HG03095 (cell line): ENCODE data around the gene MACROD1.

ENCODE experiments used
- ATAC-seq: cut with Tn5 transposase; IDR thresholded peaks from one replicate; pipeline ENCODE4 v1.9.1; 2021; ENCODE audit warnings: moderate library complexity; ENCODE audit not compliant: unreplicated experiment

Gene MACROD1

GRCh38 chr11:64078905-64079304 lies 87.0 kb downstream of the MACROD1 start:
- no peak for ATAC-seq

DNA sequence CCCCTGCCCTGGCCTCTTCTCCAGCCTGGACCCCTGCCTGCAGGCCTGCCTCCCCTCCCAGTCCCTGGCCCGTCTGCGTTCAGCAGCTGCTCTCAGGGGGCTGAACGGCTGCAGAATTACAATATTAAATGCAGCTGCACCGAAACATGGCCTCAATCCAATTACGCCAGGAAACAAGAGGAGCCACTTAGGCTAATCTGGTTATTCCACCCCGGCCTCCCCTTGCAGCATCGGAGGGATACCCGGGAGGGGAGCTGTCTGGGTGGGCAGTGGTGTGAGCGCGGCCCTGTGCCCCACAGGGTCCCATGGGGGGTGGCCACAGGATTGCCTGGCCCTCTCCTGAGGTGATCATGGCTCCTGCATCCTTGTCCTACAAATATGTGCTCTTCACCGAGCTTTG lies 87.6 kb downstream of the MACROD1 start:
- no peak for ATAC-seq

GRCh38 chr11:64077607-64078006 lies 88.3 kb downstream of the MACROD1 start:
- no peak for ATAC-seq

GRCh38 chr11:64076758-64077157 lies 89.2 kb downstream of the MACROD1 start:
- no peak for ATAC-seq

DNA sequence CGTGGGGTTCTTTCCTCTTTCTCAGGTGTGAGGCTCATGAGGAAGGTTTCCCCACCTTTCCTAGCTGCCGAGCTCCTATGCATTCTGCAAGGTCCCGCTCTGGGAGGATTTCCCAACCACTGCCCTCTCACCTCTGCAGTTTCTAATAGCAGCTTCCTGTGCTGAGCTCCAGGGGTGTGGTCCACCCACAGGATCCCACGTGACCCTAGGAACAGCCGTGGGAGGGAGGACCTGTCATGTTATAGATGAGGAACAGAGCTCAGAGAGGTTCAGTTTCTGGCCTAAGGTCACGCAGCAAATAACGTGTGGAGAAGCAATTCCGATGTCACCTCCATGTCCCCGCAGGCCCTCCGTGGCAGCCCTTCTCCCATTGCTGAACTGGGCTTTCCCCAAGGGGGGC lies 91.7 kb downstream of the MACROD1 start:
- ATAC-seq = no peak

DNA sequence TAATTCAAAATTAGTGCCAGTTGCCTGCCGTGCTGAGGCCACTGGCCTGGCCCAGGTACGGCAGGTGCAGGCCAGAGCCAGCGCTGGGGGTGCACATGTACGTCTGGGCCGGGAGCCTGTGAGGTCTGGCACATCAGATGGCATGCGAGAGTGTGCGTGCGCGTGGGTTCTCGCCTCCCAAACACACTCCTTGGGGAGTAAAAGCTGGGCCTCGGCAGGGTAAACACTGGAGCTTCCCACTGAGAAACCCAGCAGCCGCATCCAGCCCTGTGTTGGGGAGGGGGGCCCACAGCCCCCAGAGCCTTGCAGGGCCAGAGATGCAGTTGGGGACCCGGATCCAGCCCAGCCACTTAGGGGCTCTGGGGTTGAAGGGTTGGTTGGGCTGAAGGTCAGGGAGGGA lies 92.4 kb downstream of the MACROD1 start:
- no peak for ATAC-seq

DNA sequence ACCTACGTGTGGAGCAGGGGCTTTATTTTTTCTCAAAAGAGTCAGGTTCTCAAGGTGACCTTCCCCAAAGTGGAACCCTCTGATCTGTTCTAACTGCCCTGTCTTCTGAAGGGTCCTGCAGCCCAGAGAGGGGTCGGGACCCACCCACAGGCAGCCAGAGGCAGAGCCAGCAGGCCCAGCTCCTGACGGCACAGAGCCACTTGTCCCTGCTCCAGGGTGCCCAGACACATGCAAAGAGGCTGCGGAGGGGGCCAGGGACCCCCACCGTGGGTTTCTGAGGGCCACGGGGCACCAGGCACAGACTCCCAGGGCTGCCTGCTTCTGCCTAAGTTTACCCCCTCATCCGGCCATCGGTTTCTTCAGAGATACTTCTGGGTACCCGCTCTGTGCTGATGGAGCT lies 93.0 kb downstream of the MACROD1 start:
- ATAC-seq = no peak

DNA sequence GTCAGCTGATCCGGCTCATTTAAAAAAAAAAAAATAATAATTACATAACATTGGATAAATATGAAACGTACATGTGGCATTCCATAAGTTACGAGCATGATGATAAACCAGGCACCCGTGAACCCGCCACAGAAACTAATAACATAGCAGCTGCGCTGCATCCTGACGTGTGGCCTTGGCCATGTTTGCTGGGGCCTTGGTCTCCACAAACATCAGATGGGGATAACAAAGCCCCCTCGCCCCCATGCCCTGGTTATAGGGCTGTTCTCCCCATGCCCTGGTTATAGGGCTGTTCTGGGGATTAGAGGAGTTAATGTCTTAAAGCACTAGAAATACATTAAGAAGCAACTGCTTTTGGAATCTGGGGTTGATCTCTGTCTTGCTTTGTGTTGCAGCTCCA lies 93.5 kb downstream of the MACROD1 start:
- no peak for ATAC-seq

DNA sequence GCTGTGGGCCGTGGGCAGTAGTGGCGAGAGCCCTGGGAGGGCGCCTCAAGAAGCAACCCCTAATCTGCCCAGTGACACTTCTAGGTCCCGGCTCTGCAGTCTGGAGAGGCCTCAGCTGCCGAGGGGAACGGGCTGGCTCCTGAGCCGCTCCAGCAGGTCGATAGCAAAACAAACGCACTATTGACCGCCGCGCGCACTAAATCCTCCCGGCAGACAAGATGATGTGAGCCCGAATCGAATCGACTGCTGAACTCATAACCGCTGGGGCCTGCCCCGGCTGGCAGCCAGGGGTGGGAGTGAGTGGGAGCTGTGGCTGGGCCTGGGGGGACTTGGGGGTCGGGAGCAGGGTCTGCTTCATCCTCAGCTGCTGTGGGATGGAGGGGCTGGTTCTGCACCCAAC lies 94.1 kb downstream of the MACROD1 start:
- ATAC-seq = no peak

GRCh38 chr11:64070314-64070681 lies 95.6 kb downstream of the MACROD1 start:
- ATAC-seq = no peak

DNA sequence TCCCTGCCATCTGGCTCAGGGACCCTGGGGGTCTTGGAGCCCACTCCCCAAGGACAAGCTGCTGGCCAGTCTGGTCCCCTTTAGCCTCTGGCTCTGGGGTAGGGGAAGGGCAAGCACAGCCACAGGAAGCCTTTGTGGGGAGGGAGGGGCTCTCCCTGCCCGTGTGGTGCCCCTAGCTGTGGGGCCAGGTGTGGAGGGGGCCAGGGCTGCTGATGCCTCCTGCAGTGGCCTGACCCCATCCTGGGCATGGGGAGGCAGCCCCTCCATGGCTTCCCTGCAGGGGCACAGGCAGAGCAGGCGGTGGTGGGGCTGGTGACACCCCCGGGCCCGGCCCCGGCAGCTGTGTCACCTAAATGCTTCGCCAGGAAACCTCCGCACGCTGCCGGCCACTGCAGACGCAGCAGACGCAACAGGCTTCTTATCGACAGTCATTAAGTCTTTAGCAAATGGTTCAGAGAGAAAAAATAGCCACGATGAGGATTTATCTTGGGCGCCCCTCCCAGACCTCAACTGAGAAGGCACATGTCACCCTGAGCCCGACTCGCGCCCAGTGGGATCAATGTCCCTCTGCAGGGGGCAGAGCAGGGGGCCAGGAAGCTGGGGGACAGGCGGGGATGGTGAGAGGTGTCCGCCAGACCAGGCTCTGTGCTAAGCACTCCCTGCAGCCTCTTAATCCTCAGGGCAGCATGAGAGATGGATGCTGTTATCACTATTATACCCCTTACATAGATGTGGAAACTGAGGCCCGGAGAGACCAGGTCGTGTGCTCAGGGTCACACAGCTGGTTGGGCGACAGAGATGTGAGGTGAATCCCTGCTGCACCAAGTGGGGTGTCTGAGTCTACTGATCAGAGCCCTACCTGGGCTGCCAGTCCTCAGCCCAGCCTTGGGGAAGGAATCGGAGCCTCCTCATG lies 96.3 kb downstream of the MACROD1 start:
- ATAC-seq = no peak

- no peak for ATAC-seq
These were observed 97.1 kb downstream of the MACROD1 start for GRCh38 chr11:64068705-64069400.

- no peak for ATAC-seq
These were observed 98.5 kb downstream of the MACROD1 start for GRCh38 chr11:64067230-64067993.

DNA sequence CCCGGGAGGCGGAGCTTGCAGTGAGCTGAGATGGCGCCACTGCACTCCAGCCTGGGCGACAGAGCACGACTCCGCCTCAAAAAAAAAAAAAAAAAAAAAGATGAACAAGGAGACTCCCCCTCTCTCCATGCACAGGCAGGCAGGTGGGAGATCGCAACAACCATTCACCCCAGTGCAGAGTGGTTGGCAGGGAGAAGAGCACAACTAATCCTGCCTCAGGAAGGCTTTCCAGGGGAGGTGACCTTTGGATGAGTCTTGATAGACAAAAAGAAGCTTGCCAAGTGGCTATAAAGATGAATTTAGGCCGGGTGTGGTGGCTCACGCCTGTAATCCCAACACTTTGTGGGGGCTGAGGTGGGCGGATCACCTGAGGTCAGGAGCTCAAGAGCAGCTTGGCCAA lies 100.2 kb downstream of the MACROD1 start:
- ATAC-seq = no peak

DNA sequence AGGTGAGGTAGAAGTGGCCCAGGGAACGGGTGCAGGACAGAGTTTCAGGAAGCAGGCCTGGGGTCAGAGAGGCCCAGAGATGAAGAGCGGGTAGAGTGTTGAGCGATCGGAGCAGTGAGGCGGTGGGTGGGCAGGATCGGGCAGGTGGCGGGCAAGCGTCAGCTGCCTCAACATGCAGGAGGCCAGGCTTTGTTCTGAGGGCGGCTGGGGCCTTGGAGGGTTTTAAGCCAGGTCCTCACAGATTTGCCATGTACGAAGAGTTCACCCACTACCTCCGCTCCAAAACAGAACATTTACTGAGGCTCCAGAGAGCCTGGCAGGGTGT lies 100.8 kb downstream of the MACROD1 start:
- ATAC-seq = no peak

DNA sequence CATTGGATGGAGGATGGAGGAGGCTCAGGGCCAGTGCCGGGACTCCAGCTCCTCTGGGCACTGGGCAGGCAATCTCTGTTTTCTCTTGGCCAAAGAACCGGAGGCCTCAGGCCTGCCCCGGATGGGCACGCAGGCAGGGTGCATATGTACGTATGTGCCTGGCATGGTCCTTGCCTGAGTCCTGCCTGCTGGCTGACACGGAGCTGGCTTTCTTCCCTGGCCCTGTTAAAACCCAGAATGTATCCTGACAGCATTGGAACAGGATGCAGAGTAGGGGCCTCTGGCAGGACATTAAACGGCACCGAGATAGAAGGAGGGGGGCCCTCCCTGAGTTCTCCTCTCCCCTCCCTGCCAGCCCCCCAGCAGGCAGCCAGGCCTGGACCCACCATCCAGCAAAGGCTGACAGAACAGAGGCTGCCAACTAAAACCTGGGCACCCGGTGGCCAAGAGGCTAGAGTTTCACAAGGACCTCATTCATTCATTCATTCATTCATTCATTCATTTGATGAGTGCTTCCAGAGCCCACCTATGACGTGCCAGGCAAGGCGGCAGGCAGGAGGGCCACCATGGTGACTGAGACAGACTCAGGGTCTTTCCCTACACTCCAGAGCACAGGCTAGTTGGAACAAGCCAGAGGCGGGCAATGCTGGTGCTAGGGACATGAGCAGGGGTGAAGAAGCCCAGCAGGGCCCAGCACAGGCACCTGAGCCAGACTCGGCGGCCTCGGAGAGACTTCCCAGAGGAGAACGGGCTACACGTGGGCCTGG lies 101.4 kb downstream of the MACROD1 start:
- ATAC-seq = no peak

DNA sequence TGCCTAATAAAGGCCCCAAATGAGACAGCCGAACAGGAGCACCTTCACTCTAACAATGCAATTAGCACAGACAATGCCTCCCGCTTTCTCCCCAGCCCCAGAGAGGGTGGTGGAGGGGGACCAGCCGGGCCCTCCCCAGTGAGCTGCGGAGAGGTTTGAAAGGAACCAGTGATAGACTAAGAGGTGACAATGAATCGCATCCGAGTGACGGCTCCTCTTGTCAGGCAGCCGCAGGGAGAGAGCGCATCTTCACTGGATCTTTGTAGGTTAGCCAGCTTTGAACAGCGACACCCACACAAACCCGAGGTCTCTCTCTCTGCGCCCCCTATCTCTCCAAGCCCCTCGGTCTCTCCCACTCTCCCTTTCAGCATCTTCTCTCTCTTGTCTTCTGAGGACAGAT lies 102.1 kb downstream of the MACROD1 start:
- ATAC-seq = no peak

DNA sequence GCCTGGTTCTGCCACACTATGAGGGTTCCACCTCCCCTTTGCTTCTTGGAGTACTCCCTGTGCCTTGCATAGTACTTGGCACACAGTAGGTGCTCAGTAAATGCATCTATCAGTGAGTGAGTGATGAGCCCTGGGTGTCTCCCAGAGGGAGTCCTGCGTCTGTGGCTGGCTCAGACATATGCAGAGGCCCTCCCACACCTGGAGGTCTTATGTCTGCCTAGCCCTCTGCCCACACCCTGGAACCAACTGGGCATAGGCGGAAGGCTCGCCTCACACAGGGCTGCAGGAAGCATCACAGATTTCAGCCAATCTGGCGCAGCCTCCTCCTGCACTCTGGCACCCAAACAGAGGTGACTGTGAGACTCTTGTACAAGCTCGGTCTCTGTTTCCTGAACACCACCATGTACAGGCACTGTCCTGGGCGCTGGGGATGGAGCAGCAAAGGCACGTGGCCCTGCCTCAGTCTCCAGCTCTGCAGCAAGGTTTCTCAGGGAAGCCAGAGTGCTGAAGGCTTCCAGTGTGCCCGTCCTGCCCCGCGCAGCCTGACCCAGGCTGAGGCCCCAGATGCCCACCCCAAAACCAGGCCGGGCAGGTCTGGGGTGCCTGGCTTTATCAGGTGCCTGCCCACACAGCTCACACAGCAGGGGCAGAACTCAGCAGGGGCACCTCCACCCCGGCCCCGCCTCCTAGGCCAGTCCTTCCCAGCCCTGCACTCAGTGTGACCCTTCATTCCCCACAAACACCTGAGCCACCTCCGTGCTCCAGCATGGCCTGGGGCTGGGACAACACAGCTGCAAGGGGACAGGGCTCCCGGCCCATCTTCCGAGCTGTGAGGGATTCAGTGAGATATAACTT lies 103.5 kb downstream of the MACROD1 start:
- no peak for ATAC-seq

GRCh38 chr11:64060861-64061444 lies 105.0 kb downstream of the MACROD1 start:
- ATAC-seq = no peak
